Measurements from ENCODE around the gene FNDC8. TPM values are rescaled to one million over a fixed set of nuclear protein-coding genes. Genes with fewer than 3 reads are reported as not detected.
A peak's percentile ranks its signal among the peaks of the same experiment; 100 is the strongest.
"Not testable (repeated sequence)": the region's sequence is repeated elsewhere in the genome, so short reads cannot be mapped to it uniquely, and the experiment has no call there.

FNDC8 gene
- total RNA-seq, 2 donors from 2014 or later = not detected

DNA sequence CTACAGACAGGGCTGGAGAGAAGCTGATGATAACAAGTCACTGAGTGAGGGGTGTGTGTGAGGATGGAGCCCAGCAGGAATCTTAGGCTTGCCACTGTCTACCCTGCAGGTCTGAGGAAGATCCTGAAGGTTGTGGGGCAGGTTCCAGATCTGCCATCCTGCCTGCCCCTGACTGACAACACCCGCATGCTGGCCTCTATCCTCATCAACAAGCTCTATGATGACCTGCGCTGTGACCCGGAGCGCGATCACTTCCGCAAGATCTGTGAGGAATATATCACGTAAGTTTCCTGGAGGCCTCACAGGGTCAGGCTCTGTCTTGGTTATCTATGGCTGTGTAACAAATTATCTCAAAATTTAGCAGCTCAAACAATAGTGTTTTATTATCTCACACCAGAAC, 42.5 kb downstream of the FNDC8 start:
- H3K4me3 Mint-ChIP-seq = no peak overlapping the region
- no peak overlapping the region for H3K27ac Mint-ChIP-seq
- H3K9me3 Mint-ChIP-seq = peaks cover 5% of the 10 kb centered on the region
- H3K4me1 Mint-ChIP-seq = peaks cover 38% of the 10 kb centered on the region
- no peak for ATAC-seq (replicated peaks)
- H3K27me3 Mint-ChIP-seq = no peaks in the 10 kb centered on the region
- H3K36me3 Mint-ChIP-seq (ENCODE audit: low read depth) = no peaks in the 10 kb centered on the region

DNA sequence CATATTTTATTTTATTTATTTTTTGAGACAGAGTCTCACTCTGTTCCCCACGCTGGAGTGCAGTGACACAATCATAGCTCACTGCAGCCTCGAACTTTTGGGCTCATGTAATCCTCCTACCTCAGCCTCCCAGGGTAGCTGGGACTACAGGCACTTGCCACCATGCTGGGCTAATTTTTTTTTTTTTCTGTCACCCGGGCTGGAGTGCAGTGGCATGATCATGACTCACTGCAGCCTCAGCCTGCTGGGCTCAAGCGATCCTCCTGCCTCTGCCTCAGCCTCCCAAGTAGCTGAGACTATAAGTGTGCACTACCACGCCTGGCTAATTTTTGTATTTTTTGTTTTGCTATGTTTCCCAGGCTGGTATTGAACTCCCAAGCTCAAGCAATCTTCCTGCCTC, 43.3 kb downstream of the FNDC8 start:
- no peaks in the 10 kb centered on the region for H3K27me3 Mint-ChIP-seq
- peaks cover 32% of the 10 kb centered on the region for H3K4me1 Mint-ChIP-seq
- peaks cover 5% of the 10 kb centered on the region for H3K9me3 Mint-ChIP-seq
- no peak overlapping the region for H3K4me3 Mint-ChIP-seq
- H3K36me3 Mint-ChIP-seq (ENCODE audit: low read depth) = no peaks in the 10 kb centered on the region
- no peak for ATAC-seq (replicated peaks)
- H3K27ac Mint-ChIP-seq = no peak overlapping the region

DNA sequence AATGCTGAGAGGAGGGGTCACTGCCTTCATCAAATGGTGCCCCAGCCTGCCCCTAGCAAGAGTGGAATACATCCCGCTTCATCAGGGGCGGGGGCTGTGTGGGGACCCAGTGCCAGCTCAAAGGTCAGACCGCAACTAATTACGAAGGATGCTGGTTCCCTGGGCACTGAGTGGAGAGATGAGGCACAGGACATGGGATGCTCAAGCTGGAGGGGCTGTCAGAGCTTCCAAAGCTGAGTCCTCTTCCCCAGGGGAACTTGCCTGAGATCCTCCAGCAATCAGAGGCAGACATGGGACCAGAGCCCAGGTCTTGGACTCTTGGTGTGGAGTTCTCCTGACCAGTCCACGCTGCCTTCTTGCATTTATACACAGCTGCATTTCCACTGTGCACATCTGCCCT, 45.1 kb downstream of the FNDC8 start:
- Mint-ChIP-seq H3K27me3 (no peaks in the 10 kb centered on the region), H3K36me3 (ENCODE audit: low read depth) (no peaks in the 10 kb centered on the region), H3K4me1 (peaks cover 17% of the 10 kb centered on the region), H3K27ac (no peak overlapping the region), H3K4me3 (no peak overlapping the region), H3K9me3 (no peaks in the 10 kb centered on the region)
- no peak for ATAC-seq (replicated peaks)

DNA sequence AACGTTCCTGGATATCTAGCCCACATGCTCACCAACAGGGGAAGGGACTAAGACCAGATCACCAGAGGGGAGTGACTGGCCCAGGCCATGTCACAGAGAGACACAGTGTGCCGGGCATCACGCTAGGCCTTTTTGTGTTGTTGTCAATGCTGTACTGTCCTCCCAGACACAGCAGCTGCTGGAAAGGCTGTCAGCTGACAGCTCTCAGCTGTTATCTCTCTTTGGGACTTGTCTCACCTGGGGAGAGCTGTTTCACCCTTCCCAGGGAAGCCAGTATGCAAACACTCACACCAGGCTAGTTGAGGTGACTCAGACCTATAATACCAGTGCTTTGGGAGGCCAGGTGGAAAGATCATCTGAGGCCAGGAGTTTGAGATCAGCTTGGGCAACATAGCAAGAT, 45.6 kb downstream of the FNDC8 start:
- no peak for ATAC-seq (replicated peaks)
- no peaks in the 10 kb centered on the region for H3K36me3 Mint-ChIP-seq (ENCODE audit: low read depth)
- no peak overlapping the region for H3K4me3 Mint-ChIP-seq
- H3K27me3 Mint-ChIP-seq = no peaks in the 10 kb centered on the region
- no peaks in the 10 kb centered on the region for H3K9me3 Mint-ChIP-seq
- H3K4me1 Mint-ChIP-seq = peaks cover 13% of the 10 kb centered on the region
- no peak overlapping the region for H3K27ac Mint-ChIP-seq

DNA sequence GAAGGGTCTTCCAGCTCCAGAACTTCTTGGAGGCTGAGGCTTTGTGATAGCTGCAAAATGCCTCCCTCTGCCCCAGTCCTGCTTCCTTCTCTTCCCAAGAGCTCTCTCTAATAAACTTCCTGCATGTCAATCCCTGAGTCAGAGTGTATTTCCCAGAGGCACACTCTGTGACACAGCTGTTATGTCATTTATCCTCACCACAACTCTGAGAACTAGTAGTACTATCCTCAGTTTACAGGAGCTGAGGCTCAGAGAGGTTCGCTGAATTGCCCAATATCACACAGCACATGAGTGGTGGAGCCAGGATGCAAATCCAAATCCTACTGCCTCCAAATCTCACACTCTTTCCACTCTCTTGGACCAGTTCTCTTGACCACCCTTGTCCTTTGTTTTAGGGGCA, 46.3 kb downstream of the FNDC8 start:
- Mint-ChIP-seq H3K9me3 (no peaks in the 10 kb centered on the region), H3K4me3 (no peak overlapping the region), H3K27me3 (no peaks in the 10 kb centered on the region)

DNA sequence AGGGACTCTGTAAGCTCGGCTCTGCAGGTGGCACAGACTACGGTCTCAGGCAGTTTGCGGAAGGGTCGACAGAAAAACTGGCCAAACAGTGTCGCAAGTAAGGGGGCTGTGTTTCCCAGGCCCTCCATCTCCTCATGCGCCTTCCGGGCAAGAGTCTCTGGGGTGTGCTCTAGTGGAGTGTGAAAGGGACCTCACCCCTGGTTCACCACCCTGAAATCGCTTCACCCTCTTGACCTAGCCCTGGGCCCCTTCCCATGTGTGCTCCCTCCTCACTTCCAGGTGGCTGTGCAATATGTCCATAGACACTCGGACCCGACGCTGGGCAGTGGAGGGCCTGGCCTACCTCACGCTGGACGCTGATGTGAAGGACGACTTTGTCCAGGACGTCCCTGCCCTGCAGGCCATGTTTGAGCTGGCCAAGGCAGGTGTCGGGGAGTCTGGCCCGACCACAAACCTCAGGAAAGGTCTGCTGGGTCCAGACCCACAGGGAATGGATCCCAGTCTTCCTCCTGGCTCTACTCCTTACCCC, 48.5 kb downstream of the FNDC8 start:
- Mint-ChIP-seq H3K27me3 (no peaks in the 10 kb centered on the region), H3K4me1 (peaks cover 15% of the 10 kb centered on the region), H3K9me3 (no peaks in the 10 kb centered on the region), H3K27ac (no peak overlapping the region), H3K4me3 (no peak overlapping the region), H3K36me3 (ENCODE audit: low read depth) (no peaks in the 10 kb centered on the region)
- ATAC-seq (replicated peaks) = no peak

More for the DNA sequence above, 46.3 kb downstream of the FNDC8 start:
- Mint-ChIP-seq H3K36me3 (ENCODE audit: low read depth) (no peaks in the 10 kb centered on the region), H3K27ac (peak overlapping the region; percentile 67), H3K4me1 (peaks cover 13% of the 10 kb centered on the region)
- ATAC-seq (replicated peaks) = no peak

DNA sequence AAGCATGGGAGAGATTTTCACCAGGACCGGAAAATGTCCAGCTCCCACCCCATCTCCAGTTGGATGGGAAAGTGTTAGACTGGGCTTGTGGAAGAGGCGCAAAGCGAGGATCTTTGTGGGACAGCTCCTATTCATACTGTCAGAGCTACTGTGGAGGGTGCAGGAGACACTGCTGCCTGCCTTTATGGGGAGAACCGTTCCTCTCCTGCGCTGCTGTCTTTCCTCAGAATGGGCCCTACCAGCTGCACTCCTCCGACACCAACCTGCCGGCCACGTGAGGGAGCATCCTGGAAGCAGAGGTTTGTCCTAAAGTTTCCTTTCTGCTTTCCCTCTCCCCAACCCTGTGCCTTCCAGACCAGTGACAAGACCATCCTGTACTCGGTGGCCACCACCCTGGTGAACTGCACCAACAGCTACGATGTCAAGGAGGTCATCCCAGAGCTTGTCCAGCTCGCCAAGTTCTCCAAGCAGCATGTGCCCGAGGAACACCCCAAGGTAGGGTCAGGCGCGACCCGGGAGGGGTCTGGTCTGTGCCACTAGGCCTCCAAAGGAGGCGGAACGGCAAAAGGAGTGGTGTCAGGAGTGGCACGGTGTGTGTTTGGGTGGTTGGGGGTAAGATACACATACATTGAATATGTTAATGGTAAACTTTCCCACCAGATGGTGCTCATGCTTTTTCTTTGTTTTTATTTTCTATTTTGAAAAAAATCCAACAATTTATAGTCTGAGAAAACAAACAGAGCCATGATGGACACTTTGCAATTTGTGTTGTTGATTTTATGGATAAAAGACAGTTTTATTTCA, 49.8 kb downstream of the FNDC8 start:
- no peaks in the 10 kb centered on the region for H3K36me3 Mint-ChIP-seq (ENCODE audit: low read depth)
- peak overlapping the region; percentile 26 for H3K4me3 Mint-ChIP-seq
- H3K4me1 Mint-ChIP-seq = peaks cover 15% of the 10 kb centered on the region
- no peak overlapping the region for H3K27ac Mint-ChIP-seq
- H3K9me3 Mint-ChIP-seq = no peaks in the 10 kb centered on the region
- peak; percentile 75 for ATAC-seq (replicated peaks)
- no peaks in the 10 kb centered on the region for H3K27me3 Mint-ChIP-seq

DNA sequence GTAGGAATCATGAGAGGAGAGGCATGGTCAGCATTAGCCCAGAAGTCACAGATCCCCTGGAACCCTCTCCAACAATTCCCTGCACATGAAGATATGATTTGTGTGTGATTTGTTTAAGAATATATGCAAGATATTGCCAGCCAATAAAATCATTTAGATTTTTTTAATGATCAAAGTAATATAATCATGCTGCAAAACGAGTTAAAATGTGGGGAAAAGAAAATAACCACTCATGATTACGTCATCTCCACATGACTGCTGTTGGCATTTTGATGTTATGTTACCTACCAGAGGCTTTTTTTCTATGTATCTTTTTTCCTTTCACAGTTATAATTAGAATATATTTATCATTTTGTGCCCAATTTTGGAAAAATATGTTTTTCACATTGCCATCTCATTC, 50.4 kb downstream of the FNDC8 start:
- H3K4me3 Mint-ChIP-seq = peak overlapping the region; percentile 26
- peak; percentile 53 for ATAC-seq (replicated peaks)
- no peaks in the 10 kb centered on the region for H3K9me3 Mint-ChIP-seq
- H3K27me3 Mint-ChIP-seq = no peaks in the 10 kb centered on the region
- H3K4me1 Mint-ChIP-seq = peaks cover 21% of the 10 kb centered on the region
- H3K36me3 Mint-ChIP-seq (ENCODE audit: low read depth) = no peaks in the 10 kb centered on the region
- H3K27ac Mint-ChIP-seq = no peak overlapping the region

DNA sequence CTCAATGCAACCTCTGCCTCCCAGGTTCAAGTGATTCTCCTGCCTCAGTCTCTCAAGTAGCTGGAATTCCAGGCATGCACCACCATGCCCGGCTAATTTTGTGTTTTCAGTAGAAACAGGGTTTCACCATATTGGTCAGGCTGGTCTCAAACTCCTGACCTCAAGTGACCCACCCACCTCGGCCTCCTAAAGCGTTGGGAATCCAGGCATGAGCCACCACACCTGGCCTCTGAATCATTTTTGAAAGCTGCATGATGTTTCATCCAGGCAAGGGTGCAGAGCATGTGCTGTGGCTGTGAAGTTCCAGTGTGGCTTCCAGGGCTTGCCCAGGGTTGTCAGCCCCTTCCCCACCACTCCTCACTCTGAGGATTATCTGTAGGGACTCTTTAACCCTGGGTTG, 50.9 kb downstream of the FNDC8 start:
- not testable (repeated sequence) for H3K9me3 Mint-ChIP-seq; H3K27me3 Mint-ChIP-seq; ATAC-seq (replicated peaks); H3K27ac Mint-ChIP-seq; H3K36me3 Mint-ChIP-seq (ENCODE audit: low read depth)
- H3K4me3 Mint-ChIP-seq = peak overlapping the region; percentile 13
- H3K4me1 Mint-ChIP-seq = peaks cover 26% of the 10 kb centered on the region

DNA sequence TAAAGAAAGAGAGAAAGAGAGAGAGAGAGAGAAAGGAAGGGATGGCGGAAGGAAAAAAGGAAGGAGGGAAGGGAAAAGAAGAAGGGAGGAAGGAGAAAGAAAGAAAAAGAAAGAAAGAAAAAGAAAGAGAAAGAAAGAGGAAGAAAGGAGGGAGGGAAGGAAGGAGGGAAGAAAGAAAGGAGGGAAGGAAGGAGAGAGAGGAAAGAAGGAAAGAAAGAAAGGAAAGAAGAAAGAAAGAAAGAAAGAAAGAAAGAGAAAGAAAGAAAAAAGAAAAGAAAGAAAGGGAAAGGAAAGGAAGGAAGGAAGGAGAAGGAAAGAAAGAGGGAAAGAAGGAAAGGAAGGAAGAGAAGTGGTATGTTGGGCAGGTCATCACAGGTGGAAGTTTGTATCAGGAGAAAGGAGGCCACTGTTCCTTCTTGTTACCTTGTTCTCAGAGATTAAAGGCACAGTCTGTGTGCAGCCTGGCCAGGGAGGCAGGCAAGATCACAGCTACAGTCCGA, 53.5 kb downstream of the FNDC8 start:
- Mint-ChIP-seq H3K4me1 (peaks cover 45% of the 10 kb centered on the region), H3K36me3 (ENCODE audit: low read depth) (no peaks in the 10 kb centered on the region), H3K27me3 (no peaks in the 10 kb centered on the region), H3K4me3 (peak overlapping the region; percentile 20), H3K9me3 (no peaks in the 10 kb centered on the region), H3K27ac (peak overlapping the region; percentile 57)
- no peak for ATAC-seq (replicated peaks)

DNA sequence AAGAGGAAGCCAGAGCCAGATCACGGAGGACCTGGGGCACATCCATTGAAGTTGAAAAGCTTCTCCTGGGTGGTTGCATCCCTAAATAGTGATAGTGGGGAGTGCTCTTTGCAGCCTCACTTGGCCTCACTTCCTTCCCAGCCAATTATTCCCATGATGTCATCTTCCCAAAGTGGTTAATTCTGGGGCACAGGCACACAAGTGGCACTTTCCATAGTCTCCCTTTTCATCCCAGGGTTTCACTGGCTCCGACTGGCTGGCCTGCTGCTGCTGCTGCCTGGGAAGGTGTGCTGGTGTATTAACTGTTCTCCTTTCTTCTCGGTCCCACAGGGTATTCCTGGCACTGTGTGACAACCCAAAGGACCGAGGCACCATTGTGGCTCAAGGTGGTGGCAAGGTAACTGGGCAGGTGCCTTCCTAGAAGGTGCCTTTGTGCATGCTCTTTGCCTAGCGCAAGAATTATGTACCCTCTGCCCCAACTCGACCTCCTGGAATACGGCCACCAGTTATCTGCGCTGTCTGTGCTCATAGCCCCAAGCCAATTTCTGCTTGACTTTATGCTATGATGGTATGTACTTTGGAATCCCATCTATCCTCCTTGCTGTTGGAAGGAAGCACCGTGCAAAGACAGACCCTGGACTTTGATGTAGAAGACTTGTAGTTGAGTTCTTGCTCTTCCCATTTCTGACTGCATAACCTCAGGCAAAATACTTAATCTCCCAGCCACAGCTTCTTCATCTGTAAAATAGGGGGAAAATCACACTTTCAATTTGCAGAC, 54.4 kb downstream of the FNDC8 start:
- ATAC-seq (replicated peaks) = no peak
- Mint-ChIP-seq H3K36me3 (ENCODE audit: low read depth) (no peaks in the 10 kb centered on the region), H3K9me3 (no peaks in the 10 kb centered on the region), H3K4me1 (peaks cover 51% of the 10 kb centered on the region), H3K27ac (no peak overlapping the region), H3K4me3 (no peak overlapping the region), H3K27me3 (no peaks in the 10 kb centered on the region)

DNA sequence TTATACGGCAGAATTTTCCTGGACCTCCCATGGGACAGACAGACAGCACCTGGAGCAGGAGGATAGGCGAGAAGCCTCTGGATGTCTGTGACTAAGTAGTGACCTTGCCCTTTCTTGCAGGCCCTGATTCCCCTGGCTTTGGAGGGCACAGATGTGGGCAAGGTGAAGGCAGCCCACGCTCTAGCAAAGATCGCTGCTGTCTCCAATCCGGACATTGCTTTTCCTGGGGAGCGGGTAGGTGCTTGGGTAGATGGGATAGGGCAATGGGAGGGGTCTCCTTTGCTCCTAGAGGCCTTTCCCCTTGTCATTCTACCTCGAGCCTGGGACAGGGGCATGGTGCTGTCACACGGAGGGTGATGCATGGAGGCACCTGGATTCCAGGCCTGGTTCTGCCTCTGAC, 55.5 kb downstream of the FNDC8 start:
- no peaks in the 10 kb centered on the region for H3K27me3 Mint-ChIP-seq
- peak overlapping the region; percentile 96 for H3K27ac Mint-ChIP-seq
- H3K9me3 Mint-ChIP-seq = no peaks in the 10 kb centered on the region
- H3K36me3 Mint-ChIP-seq (ENCODE audit: low read depth) = no peaks in the 10 kb centered on the region
- ATAC-seq (replicated peaks) = no peak
- peak overlapping the region; percentile 82 for H3K4me3 Mint-ChIP-seq
- peaks cover 51% of the 10 kb centered on the region for H3K4me1 Mint-ChIP-seq

DNA sequence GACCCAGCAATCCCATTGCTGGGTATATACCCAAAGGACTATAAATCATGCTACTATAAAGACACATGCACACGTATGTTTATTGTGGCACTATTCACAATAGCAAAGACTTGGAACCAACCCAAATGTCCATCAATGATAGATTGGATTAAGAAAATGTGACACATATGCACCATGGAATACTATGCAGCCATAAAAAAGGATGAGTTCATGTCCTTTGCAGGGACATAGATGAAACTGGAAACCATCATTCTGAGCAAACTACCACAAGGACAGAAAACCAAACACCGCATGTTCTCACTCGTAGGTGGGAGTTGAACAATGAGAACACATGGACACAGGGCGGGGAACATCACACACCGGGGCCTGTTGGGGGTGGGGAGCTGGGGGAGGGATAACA, 58.0 kb downstream of the FNDC8 start:
- Mint-ChIP-seq H3K4me3 (peak overlapping the region; percentile 24), H3K4me1 (peaks cover 47% of the 10 kb centered on the region), H3K27ac (peak overlapping the region; percentile 39)
- H3K27me3 Mint-ChIP-seq; ATAC-seq (replicated peaks); H3K36me3 Mint-ChIP-seq (ENCODE audit: low read depth); H3K9me3 Mint-ChIP-seq: not testable (repeated sequence)

Measured in activated T-helper 17 cell treated with anti-CD3 and anti-CD28 coated beads, Interleukin-2, amount 50 U/mL, for 72 hours (primary cell).